Fibroblast of skin of left biceps (primary cell): ENCODE measurements around the gene LYZL4.

Source experiments
- DNase-seq, 2 experiments: peaks; one replicate each; pipeline ENCODE4 v3.0.0-alpha.2; 2013; ENCODE audit warnings: low read depth in 2 of 2

Gene LYZL4

GRCh38 chr3:42371776-42372175 is 38.6 kb downstream of the LYZL4 start:
- DNase-seq, result no peak

- no peak for DNase-seq
Observed at GRCh38 chr3:42369832-42370231, 40.6 kb downstream of the LYZL4 start.

DNA sequence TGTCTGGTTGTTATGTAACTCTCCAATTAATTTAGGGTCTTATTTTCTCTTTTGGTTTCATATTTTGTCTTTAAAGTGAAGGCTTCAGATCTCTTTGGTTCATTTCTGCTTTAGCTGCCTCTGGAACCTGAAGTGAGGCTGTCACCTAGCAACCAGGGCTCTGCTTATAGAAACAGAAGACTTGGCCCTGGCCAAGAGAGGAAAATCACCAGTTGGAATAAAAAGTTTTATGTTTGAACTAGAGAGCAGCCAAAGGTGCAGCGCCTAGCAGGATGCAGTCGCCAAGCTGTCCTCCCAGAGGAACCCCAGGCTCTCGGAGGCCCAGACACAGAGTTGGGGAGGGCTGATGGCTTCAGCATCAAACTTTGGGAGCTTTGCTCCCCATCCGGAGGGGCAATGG is 41.1 kb downstream of the LYZL4 start:
- DNase-seq, result no peak

DNA sequence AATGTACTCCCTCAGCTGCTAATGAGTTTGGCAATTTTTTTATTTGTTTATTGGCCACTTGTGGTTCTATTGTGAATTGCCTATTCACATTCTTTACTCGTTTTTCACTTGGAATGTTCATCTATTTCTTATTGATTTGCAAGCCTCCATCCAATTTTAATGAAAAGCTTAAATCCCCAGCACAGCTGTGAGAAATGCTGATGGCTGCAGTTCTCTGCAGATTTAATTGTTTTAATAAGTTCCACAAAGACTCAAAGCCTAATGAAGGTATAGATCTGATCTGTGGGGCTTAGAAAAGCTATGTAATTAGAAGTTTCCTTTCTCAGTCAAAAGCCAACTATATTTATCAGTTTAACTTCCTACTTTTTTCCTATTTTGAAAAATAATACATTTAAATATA is 41.5 kb downstream of the LYZL4 start:
- no peak for DNase-seq

GRCh38 chr3:42367903-42368302 is 42.5 kb downstream of the LYZL4 start:
- no peak for DNase-seq

DNA sequence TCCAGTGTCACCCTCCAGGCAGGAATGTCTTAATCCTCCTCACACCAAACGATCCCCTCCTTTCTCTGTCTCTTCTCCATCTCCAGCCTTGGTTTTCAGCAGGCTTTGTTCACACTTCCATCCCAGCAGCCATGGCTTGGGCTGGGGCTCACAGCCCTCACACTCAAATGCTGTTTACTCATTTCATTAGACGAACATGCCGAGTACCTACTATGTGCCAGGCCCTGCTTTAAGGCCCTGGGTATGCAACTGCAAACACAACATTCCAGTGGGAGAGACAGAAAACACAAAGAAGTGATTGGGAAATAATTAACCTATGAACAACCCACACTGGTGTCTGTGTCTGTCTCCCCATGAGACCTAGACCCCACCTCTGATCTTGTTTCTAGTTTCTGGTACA is 43.9 kb downstream of the LYZL4 start:
- DNase-seq, result no peak

GRCh38 chr3:42357335-42357734 is 53.1 kb downstream of the LYZL4 start:
- DNase-seq, result no peak

GRCh38 chr3:42355612-42356011 is 54.8 kb downstream of the LYZL4 start:
- no peak for DNase-seq

DNA sequence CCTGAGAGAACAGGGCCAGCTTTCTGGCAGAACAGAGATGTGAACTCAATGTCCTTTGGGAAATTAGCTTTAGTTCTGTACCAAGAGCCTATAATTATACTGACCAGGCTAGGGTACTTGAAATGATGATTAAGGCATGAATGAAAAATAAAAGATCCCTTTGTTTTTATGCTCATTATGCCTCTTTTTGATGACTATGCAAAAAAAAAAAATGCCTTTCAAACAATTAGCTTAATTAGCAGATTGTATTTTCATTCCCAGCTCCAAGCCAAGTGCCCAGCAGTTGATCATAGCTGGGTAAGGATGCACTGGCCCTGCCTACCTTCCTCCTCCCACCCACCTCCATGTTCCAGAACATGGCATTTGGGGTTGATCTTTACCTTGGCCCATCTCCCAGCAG is 56.8 kb downstream of the LYZL4 start:
- no peak for DNase-seq

DNA sequence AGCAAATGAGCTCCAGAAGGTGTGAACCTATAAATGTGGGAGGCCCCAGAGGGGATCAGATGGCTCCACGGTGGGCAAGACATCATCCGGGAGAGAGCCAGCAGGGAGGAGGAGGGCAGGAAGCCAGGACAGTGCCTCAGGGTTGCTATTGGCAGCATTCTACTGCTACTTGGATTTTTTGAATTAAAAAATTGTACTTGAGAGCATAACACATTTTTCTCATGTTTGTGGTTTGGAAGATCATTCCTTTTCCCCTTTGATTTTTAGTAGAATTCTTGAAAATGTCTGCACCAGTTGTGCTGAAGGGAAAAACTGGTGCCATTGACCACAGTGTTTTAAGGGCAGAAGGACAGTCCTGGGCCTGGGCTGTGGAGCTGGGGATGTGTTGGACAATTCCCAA is 59.2 kb downstream of the LYZL4 start:
- DNase-seq, result no peak

GRCh38 chr3:42349765-42350594 is 60.4 kb downstream of the LYZL4 start:
- DNase-seq, result no peak

- no peak for DNase-seq
Observed at GRCh38 chr3:42347928-42348327, 62.5 kb downstream of the LYZL4 start.
